Endothelial cell of umbilical vein (primary cell): ENCODE measurements around the gene FUT7.

ENCODE experiments used
- EZH2 ChIP-seq: IDR thresholded peaks from 2 replicates; pipeline ENCODE4 v1.6.1; 2012; ENCODE audit warnings: borderline replicate concordance, low read depth, mild to moderate bottlenecking, moderate library complexity, low read length, inconsistent platforms; ENCODE audit not compliant: severe bottlenecking
- FOS ChIP-seq: IDR thresholded peaks from 2 replicates; pipeline ENCODE4 v1.6.1; 2011; ENCODE audit warnings: mild to moderate bottlenecking, low read length, moderate library complexity, borderline replicate concordance; ENCODE audit not compliant: insufficient read depth
- GATA2 ChIP-seq: IDR thresholded peaks from 2 replicates; pipeline ENCODE4 v1.7.0; 2011; ENCODE audit warnings: low read depth, mild to moderate bottlenecking, moderate library complexity, mixed read lengths, low read length; ENCODE audit not compliant: insufficient read length, insufficient read depth
- JUN ChIP-seq: IDR thresholded peaks from 2 replicates; pipeline ENCODE4 v1.6.1; 2011; ENCODE audit warnings: borderline replicate concordance, low read depth; ENCODE audit not compliant: insufficient read length, insufficient read depth
- MAX ChIP-seq: IDR thresholded peaks from 2 replicates; pipeline ENCODE4 v1.6.1; 2011; ENCODE audit not compliant: insufficient read depth, insufficient read length
- MYC ChIP-seq: IDR thresholded peaks from one replicate; pipeline ENCODE4 v1.6.1; 2011; ENCODE audit warnings: mild to moderate bottlenecking, low read depth, low read length
- POLR2A ChIP-seq: IDR thresholded peaks from 2 replicates; pipeline ENCODE4 v1.6.1; 2012; ENCODE audit warnings: low read depth, mild to moderate bottlenecking, control low read depth, low read length
- POLR2AphosphoS5 ChIP-seq: IDR thresholded peaks from 2 replicates; pipeline ENCODE4 v1.6.1; 2012; ENCODE audit warnings: low read depth, mild to moderate bottlenecking, control low read depth, low read length, moderate library complexity; ENCODE audit not compliant: insufficient read depth
- TF ChIP-seq, protein P1 (sequence below), 2 donors: IDR thresholded peaks; 1 replicate in 1 of 2; 2 replicates in 1 of 2; pipeline ENCODE4 v1.5.1; 2011; ENCODE audit warnings: low read length in 2 of 2, mild to moderate bottlenecking in 2 of 2, moderate library complexity in 2 of 2, control low read depth in 1 of 2, inconsistent platforms in 1 of 2, low read depth in 1 of 2; ENCODE audit not compliant: insufficient read depth in 1 of 2; ENCODE audit errors: extremely low read depth in 1 of 2

DNA sequence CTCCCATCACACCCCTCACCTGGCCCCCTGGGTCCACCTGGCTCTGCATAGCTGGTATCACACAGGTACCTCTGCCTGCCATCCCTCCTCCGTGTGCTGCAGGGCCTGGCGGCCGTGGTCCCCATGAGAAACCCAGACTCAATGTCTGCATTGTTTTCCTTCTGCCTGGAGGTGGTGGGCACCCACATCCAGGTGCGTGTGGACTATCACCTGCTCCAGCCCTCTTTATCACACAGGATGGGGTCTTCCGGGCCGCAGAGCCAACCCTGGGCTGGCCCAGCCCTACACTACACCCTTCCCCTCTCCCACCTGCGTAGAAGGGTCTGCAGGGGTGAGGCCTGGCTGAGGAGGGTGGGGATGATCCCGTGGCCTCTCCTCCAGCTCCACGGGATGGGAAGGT, 7.0 kb upstream of the FUT7 start:
- TF ChIP-seq FOS: no peak
- TF ChIP-seq, protein P1, sequence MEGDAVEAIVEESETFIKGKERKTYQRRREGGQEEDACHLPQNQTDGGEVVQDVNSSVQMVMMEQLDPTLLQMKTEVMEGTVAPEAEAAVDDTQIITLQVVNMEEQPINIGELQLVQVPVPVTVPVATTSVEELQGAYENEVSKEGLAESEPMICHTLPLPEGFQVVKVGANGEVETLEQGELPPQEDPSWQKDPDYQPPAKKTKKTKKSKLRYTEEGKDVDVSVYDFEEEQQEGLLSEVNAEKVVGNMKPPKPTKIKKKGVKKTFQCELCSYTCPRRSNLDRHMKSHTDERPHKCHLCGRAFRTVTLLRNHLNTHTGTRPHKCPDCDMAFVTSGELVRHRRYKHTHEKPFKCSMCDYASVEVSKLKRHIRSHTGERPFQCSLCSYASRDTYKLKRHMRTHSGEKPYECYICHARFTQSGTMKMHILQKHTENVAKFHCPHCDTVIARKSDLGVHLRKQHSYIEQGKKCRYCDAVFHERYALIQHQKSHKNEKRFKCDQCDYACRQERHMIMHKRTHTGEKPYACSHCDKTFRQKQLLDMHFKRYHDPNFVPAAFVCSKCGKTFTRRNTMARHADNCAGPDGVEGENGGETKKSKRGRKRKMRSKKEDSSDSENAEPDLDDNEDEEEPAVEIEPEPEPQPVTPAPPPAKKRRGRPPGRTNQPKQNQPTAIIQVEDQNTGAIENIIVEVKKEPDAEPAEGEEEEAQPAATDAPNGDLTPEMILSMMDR (IDR thresholded peaks at IDR 0.05; ENCODE audit: extremely low read depth in 1 of 2, insufficient read depth in 1 of 2, low read depth in 1 of 2, low read length in 2 of 2): no peak
- TF ChIP-seq EZH2: no peak
- TF ChIP-seq POLR2AphosphoS5: no peak
- no peak for TF ChIP-seq JUN
- TF ChIP-seq MYC: no peak
- no peak for TF ChIP-seq POLR2A
- TF ChIP-seq MAX: no peak
- no peak for TF ChIP-seq GATA2
